OCI-LY1 (cell line): ENCODE results near the gene TRIM40.

Source experiments
- H2AFZ ChIP-seq: fragments of 200-600 bp; sonication (generic), shearing (Covaris generic); 2 replicates; pipeline ENCODE4 v1.6.0; 2014; ENCODE audit warnings: antibody characterized with exemption, mild to moderate bottlenecking, low read length
- H3F3A ChIP-seq: fragments of 200-600 bp; sonication (generic), shearing (Covaris generic); 2 replicates; pipeline ENCODE4 v1.6.0; 2014; ENCODE audit warnings: mild to moderate bottlenecking, antibody characterized with exemption, low read length, moderate library complexity; ENCODE audit not compliant: insufficient read depth
- H3K27ac ChIP-seq: fragments of 200-600 bp; sonication (generic); 2 replicates; pipeline ENCODE4 v1.5.1; 2014; ENCODE audit warnings: low read length, mixed run types, mild to moderate bottlenecking, low read depth; ENCODE audit not compliant: poor library complexity, severe bottlenecking
- H3K27me3 ChIP-seq: fragments of 200-600 bp; sonication (generic); 2 replicates; pipeline ENCODE4 v1.6.0; 2014; ENCODE audit warnings: antibody characterized with exemption, mild to moderate bottlenecking, low read length, moderate library complexity; ENCODE audit not compliant: insufficient read depth
- H3K36me3 ChIP-seq: fragments of 200-600 bp; sonication (generic); 2 replicates; pipeline ENCODE4 v1.6.1; 2014; ENCODE audit warnings: mild to moderate bottlenecking, antibody characterized with exemption, low read length, moderate library complexity, mixed read lengths; ENCODE audit not compliant: insufficient read depth
- H3K4me1 ChIP-seq: fragments of 200-600 bp; sonication (generic); 2 replicates; pipeline ENCODE4 v1.5.1; 2014; ENCODE audit warnings: mild to moderate bottlenecking, low read length, moderate library complexity; ENCODE audit not compliant: insufficient read depth, severe bottlenecking
- H3K4me2 ChIP-seq: fragments of 200-600 bp; sonication (generic), shearing (Covaris generic); 2 replicates; pipeline ENCODE4 v1.6.1; 2014; ENCODE audit warnings: low read length
- H3K4me3 ChIP-seq: fragments of 200-600 bp; sonication (generic); 2 replicates; pipeline ENCODE4 v1.5.1; 2014; ENCODE audit warnings: low read length, low read depth, mild to moderate bottlenecking, mixed read lengths; ENCODE audit not compliant: poor library complexity, severe bottlenecking
- H3K79me2 ChIP-seq: fragments of 200-600 bp; shearing (Covaris generic); 2 replicates; pipeline ENCODE4 v1.6.1; 2016; ENCODE audit warnings: mixed run types, low read length, mixed read lengths; ENCODE audit not compliant: insufficient read depth
- H3K9ac ChIP-seq: fragments of 200-600 bp; sonication (generic), shearing (Covaris generic); 2 replicates; pipeline ENCODE4 v1.6.1; 2014; ENCODE audit warnings: mild to moderate bottlenecking, low read length, mixed read lengths
- H3K9me2 ChIP-seq: fragments of 200-600 bp; sonication (generic), shearing (Covaris generic); 2 replicates; pipeline ENCODE4 v1.6.1; 2014; ENCODE audit warnings: low read depth, mild to moderate bottlenecking, low read length, mixed read lengths
- H3K9me3 ChIP-seq: fragments of 200-600 bp; shearing (Covaris generic); 2 replicates; pipeline ENCODE4 v1.6.1; 2014; ENCODE audit warnings: low read length, mixed read lengths
- H4K20me1 ChIP-seq: fragments of 200-600 bp; sonication (generic), shearing (Covaris generic); 2 replicates; pipeline ENCODE4 v1.6.0; 2016; ENCODE audit warnings: mild to moderate bottlenecking, low read length; ENCODE audit not compliant: insufficient read depth
- CTCF ChIP-seq: fragments of 200-600 bp; sonication (generic), shearing (Covaris generic); IDR thresholded peaks from 2 replicates; pipeline ENCODE4 v1.5.1; 2017; ENCODE audit warnings: mild to moderate bottlenecking, antibody characterized with exemption, low read length, moderate library complexity, mixed read lengths
- EZH2 ChIP-seq: fragments of 200-600 bp; sonication (generic), shearing (Covaris generic); IDR thresholded peaks from 2 replicates; pipeline ENCODE4 v1.8.0; 2017; ENCODE audit warnings: borderline replicate concordance, mixed run types, mild to moderate bottlenecking, antibody characterized with exemption, low read length, moderate library complexity, mixed read lengths

TRIM40 gene

GRCh38 chr6:30175765-30176164, 39.8 kb downstream of the TRIM40 start:
- TF ChIP-seq EZH2 (no peak), CTCF (no peak)
- Histone ChIP-seq H3K4me1 (no peaks in the 10 kb centered on the region), H3K27ac (no peak overlapping the region), H4K20me1 (no peaks in the 10 kb centered on the region), H3K27me3 (no peaks in the 10 kb centered on the region), H3F3A (no peaks in the 10 kb centered on the region), H3K4me2 (no peak overlapping the region), H3K9me3 (peaks cover 7% of the 10 kb centered on the region), H3K9ac (no peak overlapping the region), H2AFZ (no peak overlapping the region), H3K79me2 (no peaks in the 10 kb centered on the region), H3K9me2 (no peaks in the 10 kb centered on the region), H3K4me3 (no peak overlapping the region), H3K36me3 (no peaks in the 10 kb centered on the region)

DNA sequence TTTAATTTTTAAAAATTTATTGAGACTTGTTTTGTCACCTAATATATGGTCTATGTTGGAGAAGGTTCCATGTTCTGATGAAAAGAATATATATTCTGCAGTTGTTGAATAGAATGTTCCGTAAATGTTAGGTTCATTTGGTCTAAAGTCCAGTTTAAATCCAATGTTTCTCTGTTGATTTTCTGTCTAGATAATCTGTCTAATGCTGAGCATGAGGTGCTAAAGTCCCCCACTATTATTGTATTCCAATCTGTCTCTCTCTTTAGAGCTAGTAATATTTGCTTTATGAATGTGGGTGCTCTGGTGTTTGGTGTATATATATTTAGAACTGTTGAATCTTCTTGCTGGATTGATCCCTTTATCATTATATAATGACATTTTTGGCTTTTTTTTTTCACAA, 42.9 kb downstream of the TRIM40 start:
- Histone ChIP-seq H3K27ac (no peak overlapping the region), H3K36me3 (no peaks in the 10 kb centered on the region), H3F3A (no peaks in the 10 kb centered on the region), H3K79me2 (no peaks in the 10 kb centered on the region), H3K27me3 (no peaks in the 10 kb centered on the region), H3K9me3 (peaks cover 7% of the 10 kb centered on the region), H3K9ac (no peak overlapping the region), H2AFZ (no peak overlapping the region), H3K4me3 (no peak overlapping the region), H3K4me1 (no peaks in the 10 kb centered on the region), H3K9me2 (no peaks in the 10 kb centered on the region), H4K20me1 (no peaks in the 10 kb centered on the region), H3K4me2 (no peak overlapping the region)
- TF ChIP-seq CTCF (no peak), EZH2 (no peak)

DNA sequence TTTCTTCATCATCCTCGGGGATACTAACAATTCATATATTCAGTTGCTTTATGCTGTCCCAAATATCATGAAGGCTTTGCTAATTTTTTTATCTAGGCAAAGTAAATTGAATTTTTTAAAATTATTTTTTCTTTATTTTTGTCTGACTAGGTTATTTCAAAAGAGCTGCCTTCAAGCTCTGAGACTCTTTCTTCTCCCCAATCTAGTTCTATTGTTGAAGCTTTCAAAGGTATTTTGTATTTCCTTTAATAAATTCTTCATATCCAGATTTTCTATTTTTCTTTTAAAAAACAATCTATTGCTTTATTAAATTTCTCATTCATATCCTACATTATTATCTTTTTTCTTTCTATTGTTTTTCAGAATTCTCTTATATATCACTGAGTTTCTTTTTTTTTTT, 44.2 kb downstream of the TRIM40 start:
- Histone ChIP-seq H3K9ac (no peak overlapping the region), H3K4me1 (no peaks in the 10 kb centered on the region), H4K20me1 (no peaks in the 10 kb centered on the region), H3K9me3 (peaks cover 7% of the 10 kb centered on the region), H3K36me3 (peaks cover 8% of the 10 kb centered on the region), H3K4me3 (no peak overlapping the region), H3K27ac (no peak overlapping the region), H2AFZ (no peak overlapping the region), H3K4me2 (no peak overlapping the region), H3K79me2 (no peaks in the 10 kb centered on the region), H3F3A (no peaks in the 10 kb centered on the region), H3K27me3 (no peaks in the 10 kb centered on the region), H3K9me2 (no peaks in the 10 kb centered on the region)
- TF ChIP-seq CTCF, result no peak
- TF ChIP-seq EZH2, result no peak
